Breast epithelium (tissue), 3 donors: ENCODE data around the gene CUBN.

Experiments used
- POLR2A ChIP-seq: fragments of 450-650 bp; IDR thresholded peaks from one replicate; pipeline ENCODE4 v1.6.1; 2016; ENCODE audit warnings: antibody characterized with exemption, mild to moderate bottlenecking, moderate library complexity
- POLR2AphosphoS5 ChIP-seq, 3 donors: sonication (generic); formaldehyde crosslinking; IDR thresholded peaks; one replicate each; pipeline ENCODE4 v1.6.1; 2017; ENCODE audit warnings: antibody characterized with exemption in 3 of 3
- TF ChIP-seq, protein P1 (sequence below), 3 donors: fragments of 450-650 bp; IDR thresholded peaks; one replicate each; pipeline ENCODE4 v1.5.1; 2016 to 2017; ENCODE audit warnings: antibody characterized with exemption in 3 of 3, mild to moderate bottlenecking in 3 of 3, moderate library complexity in 3 of 3

DNA sequence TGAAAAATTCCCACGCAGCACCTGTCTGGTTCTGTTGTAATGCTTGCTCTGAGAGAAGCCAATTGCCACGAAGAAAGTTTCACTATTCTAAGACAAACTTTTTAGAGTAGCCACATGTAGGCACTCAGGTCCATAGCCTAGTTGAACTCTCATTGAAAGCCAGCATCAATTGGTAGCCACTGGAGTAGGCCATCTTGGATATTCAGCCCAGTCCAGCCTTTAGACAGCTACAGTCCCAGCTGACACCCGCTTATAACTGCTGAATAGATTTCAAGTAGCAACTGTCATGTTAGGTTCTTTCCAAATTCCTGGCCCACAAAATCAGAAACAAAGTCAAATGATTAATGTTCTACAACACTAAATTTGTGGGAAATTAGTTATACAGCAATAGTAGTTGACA lies 31.6 kb downstream of the CUBN start:
- TF ChIP-seq, protein P1, sequence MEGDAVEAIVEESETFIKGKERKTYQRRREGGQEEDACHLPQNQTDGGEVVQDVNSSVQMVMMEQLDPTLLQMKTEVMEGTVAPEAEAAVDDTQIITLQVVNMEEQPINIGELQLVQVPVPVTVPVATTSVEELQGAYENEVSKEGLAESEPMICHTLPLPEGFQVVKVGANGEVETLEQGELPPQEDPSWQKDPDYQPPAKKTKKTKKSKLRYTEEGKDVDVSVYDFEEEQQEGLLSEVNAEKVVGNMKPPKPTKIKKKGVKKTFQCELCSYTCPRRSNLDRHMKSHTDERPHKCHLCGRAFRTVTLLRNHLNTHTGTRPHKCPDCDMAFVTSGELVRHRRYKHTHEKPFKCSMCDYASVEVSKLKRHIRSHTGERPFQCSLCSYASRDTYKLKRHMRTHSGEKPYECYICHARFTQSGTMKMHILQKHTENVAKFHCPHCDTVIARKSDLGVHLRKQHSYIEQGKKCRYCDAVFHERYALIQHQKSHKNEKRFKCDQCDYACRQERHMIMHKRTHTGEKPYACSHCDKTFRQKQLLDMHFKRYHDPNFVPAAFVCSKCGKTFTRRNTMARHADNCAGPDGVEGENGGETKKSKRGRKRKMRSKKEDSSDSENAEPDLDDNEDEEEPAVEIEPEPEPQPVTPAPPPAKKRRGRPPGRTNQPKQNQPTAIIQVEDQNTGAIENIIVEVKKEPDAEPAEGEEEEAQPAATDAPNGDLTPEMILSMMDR (IDR thresholded peaks at IDR 0.05), result no peak
- TF ChIP-seq POLR2A, result no peak
- no peak for TF ChIP-seq POLR2AphosphoS5 (IDR thresholded peaks at IDR 0.05)
